Measurements from ENCODE around the gene CLK2. TPM values are rescaled to one million over a fixed set of nuclear protein-coding genes. Genes with fewer than 3 reads are reported as not detected.

Gene CLK2
- total RNA-seq, 1 donor from 2014 or later: 19.7 TPM

GRCh38 chr1:155267373-155267772, 5.9 kb downstream of the CLK2 start:
- Histone ChIP-seq H3K4me3 (ENCODE audit: low read depth, low read length) (no peak overlapping the region), H3K27me3 (ENCODE audit: control insufficient read depth, insufficient read depth, low read length) (no peaks in the 10 kb centered on the region), H3K36me3 (ENCODE audit: control insufficient read depth, insufficient read depth, low read length) (peaks cover 42% of the 10 kb centered on the region)
- no peak for DNase-seq (ENCODE audit: low read depth)
- no peak for FAIRE-seq
- TF ChIP-seq CTCF (IDR thresholded peaks at IDR 0.05; ENCODE audit: insufficient read depth, low read length, severe bottlenecking): no peak

GRCh38 chr1:155266553-155266952, 6.8 kb downstream of the CLK2 start:
- no peak for TF ChIP-seq CTCF (IDR thresholded peaks at IDR 0.05; ENCODE audit: insufficient read depth, low read length, severe bottlenecking)
- Histone ChIP-seq H3K4me3 (ENCODE audit: low read depth, low read length) (no peak overlapping the region), H3K36me3 (ENCODE audit: control insufficient read depth, insufficient read depth, low read length) (peaks cover 42% of the 10 kb centered on the region), H3K27me3 (ENCODE audit: control insufficient read depth, insufficient read depth, low read length) (no peaks in the 10 kb centered on the region)
- DNase-seq (ENCODE audit: low read depth) (no peak), FAIRE-seq (no peak)

- DNase-seq (ENCODE audit: low read depth): no peak
- H3K4me3 ChIP-seq (ENCODE audit: low read depth, low read length): no peak overlapping the region
- peaks cover 28% of the 10 kb centered on the region for H3K36me3 ChIP-seq (ENCODE audit: control insufficient read depth, insufficient read depth, low read length)
- no peak for TF ChIP-seq CTCF (IDR thresholded peaks at IDR 0.05; ENCODE audit: insufficient read depth, low read length, severe bottlenecking)
- no peaks in the 10 kb centered on the region for H3K27me3 ChIP-seq (ENCODE audit: control insufficient read depth, insufficient read depth, low read length)
- no peak for FAIRE-seq
Observed at GRCh38 chr1:155263067-155263466, 10.2 kb downstream of the CLK2 start.

GRCh38 chr1:155261852-155262673, 11.2 kb downstream of the CLK2 start, which contains the start of gene SCAMP3:
Gene SCAMP3, minus strand, starts transcription at chr1:155262360. Its CDS starts 209 bp downstream, at chr1:155262151.
- FAIRE-seq (no peak), DNase-seq (ENCODE audit: low read depth) (peak; percentile 97)
- H3K36me3 ChIP-seq (ENCODE audit: control insufficient read depth, insufficient read depth, low read length): peaks cover 25% of the 10 kb centered on the region
- H3K27me3 ChIP-seq (ENCODE audit: control insufficient read depth, insufficient read depth, low read length): no peaks in the 10 kb centered on the region
- TF ChIP-seq CTCF (IDR thresholded peaks at IDR 0.05; ENCODE audit: insufficient read depth, low read length, severe bottlenecking): no peak
- H3K4me3 ChIP-seq (ENCODE audit: low read depth, low read length): peak within 1 kb of the TSS; percentile 52

GRCh38 chr1:155261493-155261851, 11.8 kb downstream of the CLK2 start:
- H3K4me3 ChIP-seq (ENCODE audit: low read depth, low read length): peak overlapping the region; percentile 52
- DNase-seq (ENCODE audit: low read depth): no peak
- no peak for FAIRE-seq
- H3K36me3 ChIP-seq (ENCODE audit: control insufficient read depth, insufficient read depth, low read length): peaks cover 20% of the 10 kb centered on the region
- TF ChIP-seq CTCF (IDR thresholded peaks at IDR 0.05; ENCODE audit: insufficient read depth, low read length, severe bottlenecking): no peak
- no peaks in the 10 kb centered on the region for H3K27me3 ChIP-seq (ENCODE audit: control insufficient read depth, insufficient read depth, low read length)
